GM13976 (cell line): ENCODE data around the gene IQCN.
A peak's percentile ranks its signal among the peaks of the same experiment; 100 is the strongest.

Experiments
- DNase-seq: peaks from one replicate; pipeline ENCODE4 v3.0.0; 2012; ENCODE audit warnings: low spot score
- CTCF ChIP-seq: IDR thresholded peaks from 2 replicates; pipeline ENCODE4 v1.5.1; 2012; ENCODE audit warnings: borderline replicate concordance, mild to moderate bottlenecking; ENCODE audit not compliant: insufficient read depth; ENCODE audit errors: extremely low read depth, missing control alignments, control extremely low read depth
- in situ Hi-C: fragments of 300-500 bp; cut with MboI; formaldehyde crosslinking; loops from one replicate; pipeline ENCODE4 v1.12.0; 2022; ENCODE audit warnings: low sequenced_read_pairs, mixed read lengths, inconsistent platforms; ENCODE audit not compliant: unreplicated experiment

IQCN gene

GRCh38 chr19:18319591-18320135, 45.4 kb upstream of the IQCN start:
- in situ Hi-C loops: no loop called here
- no peak for TF ChIP-seq CTCF
- DNase-seq: no peak

DNA sequence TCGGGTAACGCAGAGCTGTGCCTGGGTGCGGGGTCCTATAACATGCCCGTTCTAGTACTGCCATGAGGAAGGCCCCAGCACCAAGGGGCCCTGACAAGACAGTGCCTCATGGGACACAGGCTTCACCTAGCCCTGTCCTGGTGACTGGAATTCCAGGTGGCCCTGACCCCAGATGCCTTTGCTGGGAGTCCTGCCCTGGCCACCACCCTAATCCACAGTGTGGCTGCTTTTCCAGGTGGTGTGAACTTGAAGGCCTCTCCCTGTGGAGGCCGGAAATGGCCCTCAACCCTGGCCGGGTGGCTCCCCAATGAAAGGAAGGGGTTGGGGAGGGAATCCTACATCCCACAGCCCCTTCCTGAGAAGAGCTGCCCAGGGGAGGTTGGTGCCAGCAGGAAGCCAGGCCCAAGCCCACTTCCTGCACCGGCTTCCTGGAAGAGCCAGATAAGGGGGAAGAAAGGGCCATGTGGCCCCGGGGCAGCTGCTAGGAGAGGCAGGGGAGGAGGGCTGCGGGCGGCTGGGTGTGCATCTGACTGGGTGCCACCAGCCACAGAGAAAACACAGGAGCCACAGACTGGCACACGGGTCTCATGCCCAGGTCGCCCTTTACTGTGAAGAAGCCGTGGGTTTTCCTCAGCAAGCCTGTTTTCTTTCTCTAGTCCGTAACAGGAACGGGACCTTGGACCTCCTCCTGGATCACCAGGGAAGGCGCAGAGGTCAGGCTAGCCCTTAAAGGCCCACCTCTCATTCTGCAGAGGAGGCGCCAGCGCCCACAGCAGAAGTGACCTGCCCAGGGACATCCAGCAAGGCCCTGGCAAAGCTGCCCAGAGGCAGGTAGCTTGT, 43.9 kb upstream of the IQCN start:
- in situ Hi-C loops: no loop called here
- TF ChIP-seq CTCF: no peak

DNA sequence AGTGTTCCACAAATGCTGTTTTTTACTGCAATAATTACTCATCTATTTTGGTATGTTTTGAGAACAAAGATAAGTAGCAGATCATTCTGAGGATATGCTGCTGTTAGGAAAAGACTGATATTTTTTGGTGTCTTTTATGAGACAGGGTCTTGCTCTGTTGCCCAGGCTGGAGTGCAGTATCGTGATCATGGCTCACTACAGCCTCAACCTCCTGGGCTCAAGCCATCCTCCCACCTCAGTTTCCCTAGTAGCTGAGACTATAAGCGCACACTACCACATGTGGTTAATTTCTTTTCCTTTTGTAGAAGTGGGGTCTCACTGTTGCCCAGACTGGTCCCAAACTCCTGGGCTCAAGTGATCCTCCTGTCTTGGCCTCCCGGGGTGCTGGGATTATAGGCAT, 39.1 kb upstream of the IQCN start:
- DNase-seq: no peak
- in situ Hi-C loops: no loop called here

More for the DNA sequence above, 43.9 kb upstream of the IQCN start:
- peak; percentile 17 for DNase-seq

GRCh38 chr19:18312092-18312534, 37.9 kb upstream of the IQCN start:
- in situ Hi-C loops: no loop called here
- no peak for DNase-seq
- no peak for TF ChIP-seq CTCF

More for the DNA sequence above, 39.1 kb upstream of the IQCN start:
- no peak for TF ChIP-seq CTCF

- TF ChIP-seq CTCF: no peak
- in situ Hi-C loops: no loop called here
- peak; percentile 20 for DNase-seq
These were observed 37.3 kb upstream of the IQCN start for GRCh38 chr19:18311502-18312091.

- peak; percentile 19 for DNase-seq
- no peak for TF ChIP-seq CTCF
- in situ Hi-C loops: no loop called here
These were observed 36.7 kb upstream of the IQCN start for GRCh38 chr19:18310966-18311365.
